GM23248 (cell line): ENCODE data around the gene DPAGT1.

Experiments used
- EZH2 ChIP-seq: fragments of 200-600 bp; sonication (generic); IDR thresholded peaks from 2 replicates; pipeline ENCODE4 v1.6.1; 2018; ENCODE audit warnings: antibody characterized with exemption, mild to moderate bottlenecking; ENCODE audit not compliant: insufficient read depth, poor library complexity, severe bottlenecking
- EZH2phosphoT487 ChIP-seq: fragments of 200-600 bp; sonication (generic); IDR thresholded peaks from 2 replicates; pipeline ENCODE4 v1.6.1; 2018; ENCODE audit warnings: antibody characterized with exemption, moderate library complexity, mild to moderate bottlenecking, low read depth; ENCODE audit not compliant: insufficient read depth

DNA sequence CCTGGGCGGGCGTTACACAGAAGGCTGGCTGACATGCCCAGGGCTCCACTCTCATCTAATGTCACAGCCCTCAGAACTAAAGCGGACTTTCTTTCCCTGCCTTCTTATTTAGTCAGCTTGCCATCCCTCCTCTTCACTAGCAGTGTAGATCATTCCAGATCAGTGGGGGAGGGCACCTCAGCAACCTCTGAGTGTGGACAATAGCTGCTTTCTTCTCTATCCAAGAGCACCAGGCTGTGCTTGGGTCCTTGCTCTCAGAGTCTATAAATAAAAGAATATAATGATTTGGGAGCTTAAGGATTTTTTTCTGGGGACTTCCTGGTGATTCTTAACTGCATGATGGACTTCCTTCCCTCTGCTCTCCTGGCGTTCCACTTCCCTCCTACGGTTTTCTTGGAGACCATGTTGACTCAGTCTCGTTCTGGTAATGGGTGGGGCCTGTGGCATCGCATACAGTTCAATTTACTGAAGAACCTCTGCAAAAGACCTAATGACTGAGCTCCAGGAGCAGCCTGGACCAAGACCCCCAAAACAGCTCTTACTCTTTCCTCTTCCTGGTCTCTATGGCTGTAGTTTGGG lies 19.9 kb downstream of the DPAGT1 start:
- TF ChIP-seq EZH2 (no peak), EZH2phosphoT487 (no peak)
